Muscle layer of duodenum (tissue), 2 donors: Measurements from ENCODE around the gene CHMP1B.

ENCODE experiments used
- H3K27ac ChIP-seq: one replicate; pipeline ENCODE4 v1.7.0; 2013; ENCODE audit warnings: mild to moderate bottlenecking, low read length
- H3K27me3 ChIP-seq: one replicate; pipeline ENCODE4 v1.7.0; 2013; ENCODE audit warnings: low read depth, mild to moderate bottlenecking, control low read depth, low read length
- H3K36me3 ChIP-seq, 2 donors: one replicate each; pipeline ENCODE4 v1.7.0; 2013; ENCODE audit warnings: low read length in 2 of 2, control low read depth in 1 of 2, mild to moderate bottlenecking in 1 of 2; ENCODE audit not compliant: insufficient read depth in 2 of 2, control insufficient read depth in 1 of 2
- H3K4me1 ChIP-seq, 2 donors: one replicate each; pipeline ENCODE4 v1.7.0; 2013; ENCODE audit warnings: low read length in 2 of 2, mild to moderate bottlenecking in 2 of 2, control low read depth in 1 of 2, moderate library complexity in 1 of 2; ENCODE audit not compliant: insufficient read depth in 2 of 2, control insufficient read depth in 1 of 2
- H3K4me3 ChIP-seq, 2 donors: one replicate each; pipeline ENCODE4 v1.7.0; 2013; ENCODE audit warnings: low read length in 2 of 2, low read depth in 1 of 2, mild to moderate bottlenecking in 1 of 2
- H3K9me3 ChIP-seq, 2 donors: one replicate each; pipeline ENCODE4 v1.7.0; 2013; ENCODE audit warnings: low read length in 2 of 2, control low read depth in 1 of 2, mild to moderate bottlenecking in 1 of 2; ENCODE audit not compliant: control insufficient read depth in 1 of 2
- donor health status: healthy.

CHMP1B gene

DNA sequence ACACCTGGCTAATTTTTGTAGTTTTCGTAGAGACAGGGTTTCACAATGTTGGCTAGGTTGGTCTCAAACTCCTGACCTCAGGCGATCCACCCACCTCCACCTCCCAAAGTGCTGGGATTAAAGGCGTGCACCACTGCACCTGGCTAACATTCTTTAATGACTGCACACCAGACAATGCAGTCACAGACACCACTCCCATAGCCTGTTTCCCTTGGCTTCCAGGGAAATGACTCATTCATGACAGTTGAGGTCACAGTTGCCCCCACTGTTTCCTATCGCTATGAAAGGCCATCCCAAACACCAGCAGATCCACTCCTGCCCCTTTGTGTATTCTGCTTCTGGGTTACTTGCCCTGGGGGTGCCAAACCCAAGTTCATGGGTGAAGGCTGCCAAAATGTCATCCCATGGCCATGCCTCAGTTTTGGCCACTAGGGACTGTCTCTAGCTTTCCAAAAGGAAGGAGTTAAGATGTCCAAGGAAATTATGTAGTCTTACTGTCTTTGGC is 8.7 kb downstream of the CHMP1B start:
- no peak overlapping the region for H3K27ac ChIP-seq
- peaks cover 0 to 4% of the 10 kb centered on the region in 2 donors for H3K4me1 ChIP-seq
- H3K27me3 ChIP-seq, result no peaks in the 10 kb centered on the region
- no peak overlapping the region for H3K4me3 ChIP-seq
- peaks cover 0 to 8% of the 10 kb centered on the region in 2 donors for H3K36me3 ChIP-seq
- no peaks in the 10 kb centered on the region for H3K9me3 ChIP-seq

GRCh38 chr18:11860594-11861450 is 9.6 kb downstream of the CHMP1B start:
- peaks cover 0 to 10% of the 10 kb centered on the region in 2 donors for H3K36me3 ChIP-seq
- no peaks in the 10 kb centered on the region for H3K27me3 ChIP-seq
- peaks cover 0 to 4% of the 10 kb centered on the region in 2 donors for H3K4me1 ChIP-seq
- no peaks in the 10 kb centered on the region for H3K9me3 ChIP-seq
- no peak overlapping the region for H3K4me3 ChIP-seq
- H3K27ac ChIP-seq, result no peak overlapping the region

GRCh38 chr18:11861583-11862288 is 10.5 kb downstream of the CHMP1B start:
- H3K36me3 ChIP-seq, result peaks cover 0 to 12% of the 10 kb centered on the region in 2 donors
- no peak overlapping the region for H3K27ac ChIP-seq
- no peaks in the 10 kb centered on the region for H3K9me3 ChIP-seq
- H3K27me3 ChIP-seq, result no peaks in the 10 kb centered on the region
- H3K4me3 ChIP-seq, result no peak overlapping the region
- H3K4me1 ChIP-seq, result no peaks in the 10 kb centered on the region

GRCh38 chr18:11862468-11863137 is 11.4 kb downstream of the CHMP1B start:
- Histone ChIP-seq H3K4me1 (no peaks in the 10 kb centered on the region), H3K4me3 (no peak overlapping the region), H3K27ac (no peak overlapping the region), H3K9me3 (no peaks in the 10 kb centered on the region), H3K36me3 (peaks cover 0 to 8% of the 10 kb centered on the region in 2 donors), H3K27me3 (no peaks in the 10 kb centered on the region)

GRCh38 chr18:11864471-11864870 is 13.3 kb downstream of the CHMP1B start:
- Histone ChIP-seq H3K9me3 (no peaks in the 10 kb centered on the region), H3K27ac (no peak overlapping the region), H3K27me3 (no peaks in the 10 kb centered on the region), H3K36me3 (peaks cover 0 to 3% of the 10 kb centered on the region in 2 donors), H3K4me3 (no peak overlapping the region), H3K4me1 (no peaks in the 10 kb centered on the region)

GRCh38 chr18:11865071-11865470 is 13.9 kb downstream of the CHMP1B start:
- Histone ChIP-seq H3K4me1 (no peaks in the 10 kb centered on the region), H3K9me3 (no peaks in the 10 kb centered on the region), H3K36me3 (peaks cover 0 to 3% of the 10 kb centered on the region in 2 donors), H3K27ac (no peak overlapping the region), H3K4me3 (no peak overlapping the region), H3K27me3 (no peaks in the 10 kb centered on the region)

GRCh38 chr18:11866329-11866728 is 15.1 kb downstream of the CHMP1B start:
- Histone ChIP-seq H3K9me3 (no peaks in the 10 kb centered on the region), H3K27me3 (no peaks in the 10 kb centered on the region), H3K36me3 (peaks cover 0 to 3% of the 10 kb centered on the region in 2 donors), H3K4me1 (no peaks in the 10 kb centered on the region), H3K4me3 (no peak overlapping the region), H3K27ac (no peak overlapping the region)

DNA sequence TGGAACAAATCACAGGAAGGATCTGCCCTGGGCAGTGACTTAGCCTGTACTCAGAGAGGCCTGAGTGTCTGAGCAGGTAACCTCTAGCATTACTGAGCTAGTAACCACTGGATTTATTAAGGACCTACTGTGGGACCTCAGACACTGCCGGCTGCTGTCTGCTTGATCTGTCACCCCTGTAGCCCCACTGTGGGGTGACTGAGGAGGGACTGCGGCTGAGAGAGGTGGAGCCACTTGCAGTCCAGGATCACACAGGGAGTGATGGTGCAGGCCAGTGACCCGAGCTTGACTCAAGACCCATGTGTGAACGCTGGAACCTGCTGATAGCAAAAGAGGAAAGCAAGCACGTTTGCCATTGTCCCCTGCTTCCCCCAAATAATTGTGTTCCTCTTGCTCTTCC is 15.6 kb downstream of the CHMP1B start:
- no peak overlapping the region for H3K4me3 ChIP-seq
- H3K4me1 ChIP-seq, result no peaks in the 10 kb centered on the region
- no peaks in the 10 kb centered on the region for H3K27me3 ChIP-seq

GRCh38 chr18:11868230-11868629 is 17.0 kb downstream of the CHMP1B start:
- Histone ChIP-seq H3K9me3 (no peaks in the 10 kb centered on the region), H3K27me3 (no peaks in the 10 kb centered on the region), H3K36me3 (peaks cover 0 to 3% of the 10 kb centered on the region in 2 donors), H3K27ac (no peak overlapping the region), H3K4me1 (no peaks in the 10 kb centered on the region), H3K4me3 (no peak overlapping the region)

More for the DNA sequence above, 15.6 kb downstream of the CHMP1B start:
- Histone ChIP-seq H3K27ac (no peak overlapping the region), H3K9me3 (no peaks in the 10 kb centered on the region), H3K36me3 (peaks cover 0 to 3% of the 10 kb centered on the region in 2 donors)

- Histone ChIP-seq H3K27me3 (no peaks in the 10 kb centered on the region), H3K4me1 (no peaks in the 10 kb centered on the region), H3K36me3 (peaks cover 0 to 5% of the 10 kb centered on the region in 2 donors), H3K4me3 (no peak overlapping the region), H3K9me3 (no peaks in the 10 kb centered on the region), H3K27ac (no peak overlapping the region)
Observed at GRCh38 chr18:11871501-11871900, 20.3 kb downstream of the CHMP1B start.
